ENCODE data around the gene SCYGR8. TPM values are rescaled to one million over a fixed set of nuclear protein-coding genes. Genes with fewer than 3 reads are reported as not detected.
"Not testable (repeated sequence)": the region's sequence is repeated elsewhere in the genome, so short reads cannot be mapped to it uniquely, and the experiment has no call there.

SCYGR8 gene
- total RNA-seq, 2 experiments from 2014 or later, result not detected

- TF ChIP-seq EZH2phosphoT487 (IDR thresholded peaks at IDR 0.05; ENCODE audit: borderline replicate concordance, low read depth, low read length) (no peak), CTCF (conservative IDR thresholded peaks at IDR 0.05; ENCODE audit: low read length) (no peak)
- Histone ChIP-seq H3K9me3 (ENCODE audit: low read length) (no peaks in the 10 kb centered on the region), H4K20me1 (ENCODE audit: insufficient read depth, low read length) (no peaks in the 10 kb centered on the region), H2AFZ (ENCODE audit: low read length) (no peak overlapping the region), H3K4me3 (ENCODE audit: low read depth, low read length, poor library complexity, severe bottlenecking) (no peak overlapping the region), H3K4me2 (ENCODE audit: low read length) (no peak overlapping the region), H3K36me3 (ENCODE audit: insufficient read depth, low read length) (no peaks in the 10 kb centered on the region), H3K4me1 (ENCODE audit: insufficient read depth, low read length, poor library complexity, severe bottlenecking) (no peaks in the 10 kb centered on the region), H3K79me2 (ENCODE audit: insufficient read depth, low read depth, low read length) (no peaks in the 10 kb centered on the region), H3K9me2 (ENCODE audit: insufficient read depth, low read length) (no peaks in the 10 kb centered on the region), H3K27ac (ENCODE audit: low read depth, low read length, poor library complexity, severe bottlenecking) (no peak overlapping the region)
- no peak for DNase-seq (ENCODE audit: low spot score)
- POLR2A ChIA-PET, result no interaction called here
- BruUV-seq (replicated peaks), result no TSS peak
- CTCF ChIA-PET (ENCODE audit: unreplicated experiment), result no interaction called here
- intact Hi-C loops (cut with micrococcal nuclease; ENCODE audit: unreplicated experiment), result no loop called here
Measured at GRCh38 chr2:227720680-227721079, 25.0 kb upstream of the SCYGR8 start.

- H3K9me2 ChIP-seq (ENCODE audit: insufficient read depth, low read length); H2AFZ ChIP-seq (ENCODE audit: low read length); intact Hi-C loops (cut with micrococcal nuclease; ENCODE audit: unreplicated experiment); POLR2A ChIA-PET; H3K4me2 ChIP-seq (ENCODE audit: low read length); H3K27ac ChIP-seq (ENCODE audit: low read depth, low read length, poor library complexity, severe bottlenecking); DNase-seq (ENCODE audit: low spot score); CTCF ChIA-PET (ENCODE audit: unreplicated experiment); H4K20me1 ChIP-seq (ENCODE audit: insufficient read depth, low read length); H3K79me2 ChIP-seq (ENCODE audit: insufficient read depth, low read depth, low read length); H3K4me3 ChIP-seq (ENCODE audit: low read depth, low read length, poor library complexity, severe bottlenecking); H3K4me1 ChIP-seq (ENCODE audit: insufficient read depth, low read length, poor library complexity, severe bottlenecking); BruUV-seq (replicated peaks); H3K9me3 ChIP-seq (ENCODE audit: low read length); H3K36me3 ChIP-seq (ENCODE audit: insufficient read depth, low read length): not testable (repeated sequence)
Measured at GRCh38 chr2:227722821-227723220, 22.9 kb upstream of the SCYGR8 start.

- H3K4me3 ChIP-seq (ENCODE audit: low read depth, low read length, poor library complexity, severe bottlenecking), result no peak within 1 kb of the TSS
- intact Hi-C loops (cut with micrococcal nuclease; ENCODE audit: unreplicated experiment), result no loop called here
- no peak within 1 kb of the TSS for H3K4me2 ChIP-seq (ENCODE audit: low read length)
- BruUV-seq (replicated peaks), result no TSS peak
- no peaks in the 10 kb centered on the region for H3K4me1 ChIP-seq (ENCODE audit: insufficient read depth, low read length, poor library complexity, severe bottlenecking)
- no peaks in the 10 kb centered on the region for H4K20me1 ChIP-seq (ENCODE audit: insufficient read depth, low read length)
- H2AFZ ChIP-seq (ENCODE audit: low read length), result no peak within 1 kb of the TSS
- no peak for TF ChIP-seq CTCF (conservative IDR thresholded peaks at IDR 0.05; ENCODE audit: low read length)
- TF ChIP-seq EZH2phosphoT487 (IDR thresholded peaks at IDR 0.05; ENCODE audit: borderline replicate concordance, low read depth, low read length), result no peak
- H3K36me3 ChIP-seq (ENCODE audit: insufficient read depth, low read length), result no peaks in the 10 kb centered on the region
- DNase-seq (ENCODE audit: low spot score), result no peak
- no peak within 1 kb of the TSS for H3K27ac ChIP-seq (ENCODE audit: low read depth, low read length, poor library complexity, severe bottlenecking)
- H3K79me2 ChIP-seq (ENCODE audit: insufficient read depth, low read depth, low read length), result no peaks in the 10 kb centered on the region
- POLR2A ChIA-PET, result no interaction called here
- no peaks in the 10 kb centered on the region for H3K9me3 ChIP-seq (ENCODE audit: low read length)
- CTCF ChIA-PET (ENCODE audit: unreplicated experiment), result no interaction called here
- H3K9me2 ChIP-seq (ENCODE audit: insufficient read depth, low read length), result no peaks in the 10 kb centered on the region
Measured at GRCh38 chr2:227724394-227725039, 21.2 kb upstream of the SCYGR8 start, which contains the start of gene SCYGR6. Gene SCYGR6, minus strand, starts transcription at chr2:227724757. Its CDS starts 0 bp downstream, at chr2:227724757.

Data from OCI-LY7 (cell line).